Measurements from ENCODE around the gene FAM168A. TPM values are rescaled to one million over a fixed set of nuclear protein-coding genes. Genes with fewer than 3 reads are reported as not detected.

The FAM168A gene
- total and polyA plus RNA-seq, 9 of the 15 experiments (the other 6 are each of a cell fraction or from before 2014, with no cell fraction given), result 0.44 to 7.2 (median 2.9) TPM

- TF ChIP-seq ARID3B (CRISPR knock-in tag; IDR thresholded peaks at IDR 0.05; ENCODE audit: borderline replicate concordance), result no peak
Observed at GRCh38 chr11:73402834-73403185, 195.1 kb downstream of the FAM168A start (continued).

GRCh38 chr11:73401924-73402833 is 195.7 kb downstream of the FAM168A start:
- in situ Hi-C loops (cut with MboI) (loop anchor here (5.0 kb wide), 1 partner anchor 255 kb away; no protein-coding TSS in a partner anchor), intact Hi-C loops (cut with micrococcal nuclease) (no loop called here)
- peaks cover 4% of the 10 kb centered on the region; the same call in 1 of the 3 replicates for H3K36me3 ChIP-seq (ENCODE audit: control insufficient read depth, insufficient read depth, low read length)
- 56% methylated on average over 15 of the region's 15 CpGs for WGBS (ENCODE audit: insufficient coverage, low coverage, missing lambda C conversion rate)
- CTCF ChIA-PET (ENCODE audit: low intra/inter-chr PET ratio), result interaction anchor here (3.6 kb wide), 1 partner anchor 259 kb away, joined by 37 read pairs; no protein-coding TSS in a partner anchor
- no peak overlapping the region for H3K27ac ChIP-seq (ENCODE audit: extremely low read depth, low read depth, low read length)
- no peak overlapping the region; a peak in 1 of 4 replicates for H3K9ac ChIP-seq (ENCODE audit: insufficient read depth in 1 of 2, low read depth in 2 of 2, low read length in 2 of 2)
- peaks cover 2% of the 10 kb centered on the region; the same call in 1 of the 2 replicates for H4K20me1 ChIP-seq (replicated peaks; ENCODE audit: control insufficient read depth, insufficient read depth, low read length)
- H3K4me2 ChIP-seq (ENCODE audit: insufficient read depth, low read length), result no peak overlapping the region
- ATAC-seq (no peak), FAIRE-seq (no peak), DNase-seq (ENCODE audit: extremely low read depth in 1 of 4, low spot score in 3 of 4) (no peak)
- H2AFZ ChIP-seq (ENCODE audit: low read depth, low read length), result no peak overlapping the region
- TF ChIP-seq ARNT (IDR thresholded peaks at IDR 0.05) (no peak), ZNF134 (CRISPR knock-in tag; conservative IDR thresholded peaks at IDR 0.05) (no peak), GTF2A2 (tag; IDR thresholded peaks at IDR 0.05) (no peak), E2F3 (CRISPR knock-in tag; IDR thresholded peaks at IDR 0.05) (no peak), HMGXB4 (CRISPR knock-in tag; IDR thresholded peaks at IDR 0.05) (no peak), PTRF (tag; IDR thresholded peaks at IDR 0.05) (no peak), ZNF133 (CRISPR knock-in tag; IDR thresholded peaks at IDR 0.05) (no peak)
- TF ChIP-seq, protein P1, sequence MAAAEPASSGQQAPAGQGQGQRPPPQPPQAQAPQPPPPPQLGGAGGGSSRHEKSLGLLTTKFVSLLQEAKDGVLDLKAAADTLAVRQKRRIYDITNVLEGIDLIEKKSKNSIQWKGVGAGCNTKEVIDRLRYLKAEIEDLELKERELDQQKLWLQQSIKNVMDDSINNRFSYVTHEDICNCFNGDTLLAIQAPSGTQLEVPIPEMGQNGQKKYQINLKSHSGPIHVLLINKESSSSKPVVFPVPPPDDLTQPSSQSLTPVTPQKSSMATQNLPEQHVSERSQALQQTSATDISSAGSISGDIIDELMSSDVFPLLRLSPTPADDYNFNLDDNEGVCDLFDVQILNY (CRISPR knock-in tag; IDR thresholded peaks at IDR 0.05), result no peak
- TF ChIP-seq, protein P2, sequence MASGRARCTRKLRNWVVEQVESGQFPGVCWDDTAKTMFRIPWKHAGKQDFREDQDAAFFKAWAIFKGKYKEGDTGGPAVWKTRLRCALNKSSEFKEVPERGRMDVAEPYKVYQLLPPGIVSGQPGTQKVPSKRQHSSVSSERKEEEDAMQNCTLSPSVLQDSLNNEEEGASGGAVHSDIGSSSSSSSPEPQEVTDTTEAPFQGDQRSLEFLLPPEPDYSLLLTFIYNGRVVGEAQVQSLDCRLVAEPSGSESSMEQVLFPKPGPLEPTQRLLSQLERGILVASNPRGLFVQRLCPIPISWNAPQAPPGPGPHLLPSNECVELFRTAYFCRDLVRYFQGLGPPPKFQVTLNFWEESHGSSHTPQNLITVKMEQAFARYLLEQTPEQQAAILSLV (tag; IDR thresholded peaks at IDR 0.05), result no peak
- H3K9me3 ChIP-seq (replicated peaks; ENCODE audit: control insufficient read depth, insufficient read depth, low read depth, low read length), result no peaks in the 10 kb centered on the region
- H3K79me2 ChIP-seq (ENCODE audit: control insufficient read depth, insufficient read depth, low read length), result no peaks in the 10 kb centered on the region
- no peaks in the 10 kb centered on the region for H3K27me3 ChIP-seq (ENCODE audit: control insufficient read depth in 2 of 2, insufficient read depth in 2 of 2, low read length in 2 of 2)
- no TSS peak for BruUV-seq (replicated peaks)
- POLR2A ChIA-PET, result interaction anchor here (0.6 to 1.3 kb wide), 3 partner anchors 17 to 951 kb away, joined by 3 to 6 read pairs (median 3); no protein-coding TSS in a partner anchor
- no peak overlapping the region for H3K4me3 ChIP-seq
- H3K4me1 ChIP-seq (replicated peaks in 1 of 2; ENCODE audit: control insufficient read depth in 2 of 2, insufficient read depth in 2 of 2, low read length in 2 of 2), result peaks cover 12 to 19% of the 10 kb centered on the region in 2 experiments; a peak in 4 of 5 replicates
- no peaks in the 10 kb centered on the region for H3K9me1 ChIP-seq (ENCODE audit: control insufficient read depth, insufficient read depth, low read length)
